Activated CD4-positive, alpha-beta T cell treated with anti-CD3 and anti-CD28 coated beads, Interleukin-2, amount 10 ng/mL, durations not matched to agents 24 days and 14 days (primary cell): ENCODE measurements around the gene CNOT6. TPM values are rescaled to one million over a fixed set of nuclear protein-coding genes. Genes with fewer than 3 reads are reported as not detected.
A peak's percentile ranks its signal among the peaks of the same experiment; 100 is the strongest.

Experiments
- DNase-seq: peaks from one replicate; pipeline ENCODE4 v3.0.0; 2022
- H3K27ac Mint-ChIP-seq: one replicate; pipeline ENCODE4 v1.8.0; 2022; ENCODE audit warnings: mild to moderate bottlenecking, mixed read lengths
- H3K27me3 Mint-ChIP-seq: one replicate; pipeline ENCODE4 v1.8.0; 2022; ENCODE audit warnings: mixed read lengths
- H3K36me3 Mint-ChIP-seq: one replicate; pipeline ENCODE4 v1.8.0; 2022; ENCODE audit warnings: low read depth, mild to moderate bottlenecking, mixed read lengths
- H3K4me1 Mint-ChIP-seq: one replicate; pipeline ENCODE4 v1.8.0; 2021; ENCODE audit warnings: mixed read lengths
- H3K4me3 Mint-ChIP-seq: one replicate; pipeline ENCODE4 v1.8.0; 2022; ENCODE audit warnings: mild to moderate bottlenecking, moderate library complexity, mixed read lengths
- H3K9me3 Mint-ChIP-seq: one replicate; pipeline ENCODE4 v1.8.0; 2021; ENCODE audit warnings: mixed read lengths
- intact Hi-C: fragments of 100-400 bp; cut with micrococcal nuclease; formaldehyde crosslinking; loops from one replicate; pipeline ENCODE4 v1.15.1; 2023
- total RNA-seq: library from RNA; stranded (reverse); gene quantifications from 2 replicates; pipeline ENCODE4 v1.2.3, GENCODE V29; 2022

The CNOT6 gene
- total RNA-seq, 1 donor from 2014 or later: 45.3 TPM

DNA sequence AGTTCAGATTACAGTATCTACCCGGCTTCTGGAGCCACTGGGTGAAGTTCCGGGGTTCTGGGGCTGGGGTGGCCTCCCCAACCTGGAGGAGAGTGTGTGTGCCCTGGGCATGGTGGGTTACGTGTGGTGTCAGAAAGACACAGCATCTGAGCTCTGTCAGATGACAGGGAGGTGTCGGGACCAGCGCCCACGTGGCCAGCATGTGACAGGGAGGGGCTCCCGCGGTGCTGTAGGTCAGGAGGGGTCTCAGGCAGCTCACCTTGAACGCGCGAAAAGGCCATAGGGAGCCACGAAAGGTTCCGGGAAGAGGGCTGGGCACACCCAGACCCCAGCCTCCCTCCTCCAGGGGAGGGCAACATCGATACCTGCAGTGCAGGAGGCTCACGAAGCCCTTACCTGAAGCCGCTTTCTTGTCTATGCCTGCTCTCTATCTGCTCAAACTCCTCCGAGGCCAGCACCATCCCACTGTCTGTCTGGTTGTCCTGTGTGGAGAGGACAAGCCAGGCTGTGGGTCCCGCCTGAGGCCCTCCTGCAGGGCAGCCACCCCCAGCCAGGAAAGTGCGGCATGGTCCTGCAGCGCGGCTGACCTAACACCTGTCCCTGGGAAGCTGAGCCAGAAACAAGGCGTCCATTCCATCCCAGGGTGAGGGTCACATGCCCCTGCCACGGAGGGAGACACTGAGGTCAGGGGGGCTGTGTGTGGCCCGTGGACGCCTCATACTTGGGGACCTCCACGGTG, 114.6 kb downstream of the CNOT6 start:
- Mint-ChIP-seq H3K9me3 (no peaks in the 10 kb centered on the region), H3K36me3 (no peaks in the 10 kb centered on the region), H3K27me3 (no peaks in the 10 kb centered on the region), H3K4me1 (no peaks in the 10 kb centered on the region), H3K4me3 (no peak overlapping the region), H3K27ac (no peak overlapping the region)
- intact Hi-C loops: no loop called here
- DNase-seq: no peak

DNA sequence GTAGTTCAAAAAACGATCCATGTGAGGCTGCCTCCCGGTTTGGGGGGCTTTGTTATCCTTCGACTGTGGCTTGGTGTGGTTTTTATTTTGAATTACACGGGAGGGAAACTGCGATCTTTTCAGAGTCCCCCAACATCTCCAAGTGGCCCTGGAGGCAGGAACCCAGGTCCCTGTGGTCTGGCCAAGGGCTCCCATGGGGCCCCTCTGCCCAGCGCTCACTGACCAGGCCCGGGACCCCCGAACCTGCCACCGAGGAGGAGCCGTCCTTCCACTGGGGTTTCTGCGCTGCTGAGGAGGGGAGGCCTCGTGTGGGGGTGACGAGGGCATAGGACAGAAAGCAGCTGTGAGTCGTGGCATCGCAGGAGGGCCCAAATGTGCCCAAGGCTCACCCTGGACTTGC, 115.2 kb downstream of the CNOT6 start:
- intact Hi-C loops: no loop called here
- no peak overlapping the region for H3K27ac Mint-ChIP-seq
- H3K9me3 Mint-ChIP-seq: no peaks in the 10 kb centered on the region
- no peaks in the 10 kb centered on the region for H3K27me3 Mint-ChIP-seq
- no peak overlapping the region for H3K4me3 Mint-ChIP-seq
- no peaks in the 10 kb centered on the region for H3K4me1 Mint-ChIP-seq
- DNase-seq: no peak
- H3K36me3 Mint-ChIP-seq: no peaks in the 10 kb centered on the region

DNA sequence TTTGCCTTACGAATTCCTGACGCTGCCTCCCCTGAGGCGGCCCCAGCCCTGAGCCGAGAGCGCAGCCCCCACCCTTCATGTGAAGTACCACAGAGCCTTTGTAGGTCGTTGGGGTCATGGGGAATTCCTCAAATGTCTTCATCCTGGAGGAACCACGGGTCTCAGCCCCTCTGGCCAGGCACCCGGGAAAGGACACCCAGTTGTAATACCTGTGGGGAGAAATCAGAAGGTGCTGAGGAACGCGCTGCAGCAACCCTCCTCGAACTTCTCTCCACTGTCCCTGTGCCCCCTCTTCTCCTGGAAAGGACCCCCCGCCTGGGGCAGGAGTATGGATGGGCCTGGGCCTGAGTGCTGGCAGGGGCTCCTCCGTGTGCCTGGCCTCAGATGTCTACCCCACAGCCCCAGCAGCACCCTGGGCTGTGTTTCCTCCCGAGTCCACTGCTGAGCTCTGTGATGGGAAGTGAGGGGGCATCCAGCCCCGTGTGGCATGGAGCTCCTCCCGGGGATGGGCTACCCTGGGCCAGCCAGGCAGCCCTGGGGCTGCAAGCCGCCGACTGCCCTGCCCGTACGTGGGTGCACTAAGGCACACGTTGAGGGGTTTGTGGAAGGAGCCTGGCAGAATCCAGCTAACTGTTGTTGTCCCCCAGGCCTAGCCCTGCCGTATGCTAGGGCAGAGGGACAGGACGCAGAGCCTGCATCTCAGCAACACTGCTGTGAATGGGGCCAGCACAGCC, 115.8 kb downstream of the CNOT6 start:
- DNase-seq: no peak
- Mint-ChIP-seq H3K27me3 (no peaks in the 10 kb centered on the region), H3K4me1 (no peaks in the 10 kb centered on the region), H3K27ac (no peak overlapping the region), H3K36me3 (no peaks in the 10 kb centered on the region), H3K9me3 (no peaks in the 10 kb centered on the region), H3K4me3 (no peak overlapping the region)
- intact Hi-C loops: no loop called here

DNA sequence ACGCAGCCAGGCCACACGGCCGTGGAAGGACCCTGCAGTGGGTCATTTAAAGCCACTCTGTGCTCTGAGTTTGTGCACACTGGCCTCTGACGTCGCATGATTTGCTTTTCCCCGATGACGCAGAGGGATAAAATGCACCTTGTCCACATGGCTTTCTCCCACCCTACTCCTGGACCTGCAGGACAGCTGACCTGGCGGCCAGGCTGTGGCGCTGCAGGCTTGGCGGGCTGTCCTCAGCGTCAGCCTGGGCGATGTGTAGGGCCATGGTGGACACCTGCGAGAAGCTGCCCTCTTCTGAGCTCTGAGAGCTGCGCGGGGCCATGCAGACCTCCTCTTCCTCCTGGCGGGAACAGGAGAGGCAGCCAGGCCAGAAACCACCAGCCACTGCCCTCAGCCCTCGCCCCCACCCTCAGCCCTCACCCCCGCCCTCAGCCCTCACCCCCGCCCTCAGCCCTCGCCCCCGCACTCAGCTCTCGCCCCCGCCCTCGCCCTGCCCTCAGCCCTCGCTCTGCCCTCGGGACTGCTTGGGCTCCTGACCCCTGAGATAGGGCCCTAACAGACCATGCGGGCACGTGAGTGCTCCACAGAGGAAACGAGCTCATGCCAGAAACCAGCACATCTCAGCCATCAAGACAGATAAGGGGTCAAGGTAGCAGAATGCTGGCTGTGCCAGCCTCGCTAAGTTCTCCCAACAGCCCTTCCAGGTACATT, 117.1 kb downstream of the CNOT6 start:
- H3K27me3 Mint-ChIP-seq: no peaks in the 10 kb centered on the region
- no peak overlapping the region for H3K4me3 Mint-ChIP-seq
- H3K27ac Mint-ChIP-seq: no peak overlapping the region
- no peaks in the 10 kb centered on the region for H3K4me1 Mint-ChIP-seq
- intact Hi-C loops: no loop called here
- DNase-seq: no peak
- H3K36me3 Mint-ChIP-seq: no peaks in the 10 kb centered on the region
- H3K9me3 Mint-ChIP-seq: no peaks in the 10 kb centered on the region

DNA sequence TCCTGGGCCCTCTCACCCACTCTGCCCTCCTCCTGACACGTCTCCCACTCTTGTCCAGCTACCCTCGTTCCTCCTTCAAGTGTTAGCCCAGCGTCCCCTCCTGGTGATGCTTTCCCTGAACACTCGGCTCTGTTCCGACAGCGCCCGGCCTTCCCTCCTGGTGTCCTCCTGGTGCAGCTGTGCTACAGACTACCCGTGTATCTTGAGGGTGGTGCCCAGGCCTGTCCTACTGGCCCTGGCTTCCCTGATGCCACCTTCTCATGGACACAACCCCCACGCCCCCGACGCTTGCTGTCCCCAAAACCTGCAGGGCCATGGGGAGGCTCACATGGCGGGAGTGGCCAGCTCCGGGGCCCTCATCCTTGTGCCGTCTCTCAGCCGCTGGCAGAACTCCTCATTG, 118.5 kb downstream of the CNOT6 start:
- no peak overlapping the region for H3K4me3 Mint-ChIP-seq
- H3K36me3 Mint-ChIP-seq: no peaks in the 10 kb centered on the region
- DNase-seq: no peak
- intact Hi-C loops: no loop called here
- H3K9me3 Mint-ChIP-seq: no peaks in the 10 kb centered on the region
- no peaks in the 10 kb centered on the region for H3K4me1 Mint-ChIP-seq
- H3K27me3 Mint-ChIP-seq: no peaks in the 10 kb centered on the region
- no peak overlapping the region for H3K27ac Mint-ChIP-seq

DNA sequence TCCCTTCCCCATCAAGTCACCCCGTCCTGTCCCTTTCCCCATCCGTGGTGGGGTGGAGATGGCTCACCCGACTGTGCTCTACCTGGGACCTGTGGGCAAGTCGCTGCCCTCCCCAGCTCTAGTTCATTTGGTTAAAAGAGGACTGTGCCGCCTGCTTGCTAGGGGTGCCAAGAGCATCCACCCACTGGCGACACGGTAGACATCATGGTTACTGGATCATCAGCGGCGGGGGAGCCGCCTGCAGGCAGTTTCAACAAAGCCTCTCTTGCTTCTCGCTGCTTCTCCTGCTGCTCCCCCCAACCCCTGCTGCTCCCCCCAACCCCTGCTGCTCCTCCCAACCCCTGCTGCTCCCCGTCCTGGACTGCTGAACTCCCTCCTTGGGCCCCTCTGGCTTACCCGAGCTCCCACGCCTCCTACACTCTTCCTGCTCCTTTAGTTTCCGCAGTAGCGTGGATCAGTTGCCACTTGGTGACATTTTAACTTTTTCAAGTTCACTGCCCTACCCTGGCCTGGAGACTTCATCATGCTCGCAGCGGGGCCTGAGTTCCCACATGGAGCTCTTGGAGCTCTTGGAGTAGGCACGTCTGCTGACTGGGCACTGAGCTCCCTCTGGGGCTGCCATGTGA, 119.1 kb downstream of the CNOT6 start:
- no peak overlapping the region for H3K4me3 Mint-ChIP-seq
- H3K36me3 Mint-ChIP-seq: no peaks in the 10 kb centered on the region
- H3K27me3 Mint-ChIP-seq: no peaks in the 10 kb centered on the region
- no peaks in the 10 kb centered on the region for H3K9me3 Mint-ChIP-seq
- no peaks in the 10 kb centered on the region for H3K4me1 Mint-ChIP-seq
- no peak for DNase-seq
- intact Hi-C loops: no loop called here
- H3K27ac Mint-ChIP-seq: no peak overlapping the region

DNA sequence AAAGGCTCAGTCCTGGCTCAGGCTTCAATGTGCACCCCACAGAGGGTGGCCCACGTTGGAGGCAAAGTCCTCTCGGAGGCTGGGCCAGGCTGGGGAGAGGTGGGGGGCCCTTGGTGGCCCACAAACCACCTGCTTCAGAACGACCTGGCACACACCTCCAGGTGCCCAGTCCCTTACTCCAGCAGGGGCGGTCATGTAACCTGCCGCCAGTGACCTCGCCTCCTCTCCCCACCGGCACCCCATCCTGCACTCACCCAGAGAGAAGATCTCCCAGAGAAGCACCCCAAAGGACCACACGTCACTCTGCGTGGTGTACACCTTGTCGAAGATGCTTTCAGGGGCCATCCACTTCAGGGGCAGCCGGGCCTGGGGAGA, 119.6 kb downstream of the CNOT6 start:
- no peaks in the 10 kb centered on the region for H3K27me3 Mint-ChIP-seq
- H3K4me3 Mint-ChIP-seq: no peak overlapping the region
- H3K27ac Mint-ChIP-seq: no peak overlapping the region
- H3K9me3 Mint-ChIP-seq: no peaks in the 10 kb centered on the region
- H3K4me1 Mint-ChIP-seq: no peaks in the 10 kb centered on the region
- H3K36me3 Mint-ChIP-seq: no peaks in the 10 kb centered on the region
- DNase-seq: no peak
- intact Hi-C loops: no loop called here

DNA sequence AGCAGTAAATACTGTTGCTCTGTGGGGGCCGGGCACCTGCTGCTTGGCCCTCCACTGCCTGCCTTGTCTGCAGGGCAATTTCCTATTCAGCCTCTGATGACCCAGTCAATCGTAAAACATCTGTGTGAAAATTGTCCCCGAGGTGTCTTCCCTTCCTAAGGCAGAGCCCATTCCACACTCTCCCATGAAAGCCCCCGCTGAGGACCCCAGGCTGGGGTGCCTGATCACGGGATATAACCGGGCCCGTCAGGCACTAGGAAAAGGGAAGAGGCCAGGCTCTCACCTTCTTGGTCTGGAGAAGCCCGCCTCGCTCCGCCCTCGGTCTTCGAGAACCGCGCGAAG, 124.3 kb downstream of the CNOT6 start:
- no peak for DNase-seq
- Mint-ChIP-seq H3K36me3 (no peaks in the 10 kb centered on the region), H3K9me3 (no peaks in the 10 kb centered on the region), H3K4me1 (no peaks in the 10 kb centered on the region), H3K27me3 (no peaks in the 10 kb centered on the region), H3K4me3 (peak overlapping the region; percentile 55), H3K27ac (no peak overlapping the region)
- intact Hi-C loops: no loop called here

DNA sequence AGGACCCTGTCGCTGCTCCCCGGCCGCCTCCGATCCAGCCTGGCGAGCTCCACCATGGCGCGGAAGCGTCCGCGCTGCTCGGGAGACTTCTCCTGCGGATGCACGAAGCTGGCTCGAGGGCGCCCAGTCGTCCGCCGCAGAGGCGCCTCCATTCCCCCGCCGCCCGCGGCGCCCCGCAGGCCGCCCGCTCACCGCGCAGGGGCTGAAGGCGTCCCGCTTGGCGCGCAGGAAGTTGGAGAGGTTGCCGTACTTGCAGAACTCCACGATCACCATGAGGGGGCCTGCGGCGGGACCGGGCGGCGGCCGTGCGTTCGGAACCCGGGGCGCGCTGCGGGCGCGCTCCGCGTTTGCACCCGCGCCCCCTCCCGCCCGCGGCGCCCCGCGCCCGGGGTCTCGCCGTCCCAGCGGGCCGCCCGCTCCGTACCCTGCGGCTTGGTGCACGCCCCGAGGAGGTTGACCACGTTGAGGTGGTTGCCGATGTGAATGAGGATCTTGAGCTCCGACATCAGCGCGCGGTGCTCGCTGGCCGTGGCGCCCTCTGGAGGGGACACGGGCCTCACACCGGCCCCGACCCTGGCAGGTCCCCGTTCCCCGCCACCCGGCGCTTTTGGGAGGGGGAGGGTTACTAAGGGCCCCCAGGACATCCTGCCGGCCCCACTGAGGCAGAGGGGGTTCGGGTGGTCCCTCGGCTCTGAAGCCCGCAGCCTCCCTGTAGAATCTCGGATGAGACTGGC, 124.8 kb downstream of the CNOT6 start:
- Mint-ChIP-seq H3K36me3 (no peaks in the 10 kb centered on the region), H3K27ac (no peak overlapping the region), H3K4me1 (peaks cover 2% of the 10 kb centered on the region), H3K27me3 (no peaks in the 10 kb centered on the region), H3K9me3 (no peaks in the 10 kb centered on the region), H3K4me3 (peak overlapping the region; percentile 58)
- intact Hi-C loops: no loop called here
- peak; percentile 81 for DNase-seq

DNA sequence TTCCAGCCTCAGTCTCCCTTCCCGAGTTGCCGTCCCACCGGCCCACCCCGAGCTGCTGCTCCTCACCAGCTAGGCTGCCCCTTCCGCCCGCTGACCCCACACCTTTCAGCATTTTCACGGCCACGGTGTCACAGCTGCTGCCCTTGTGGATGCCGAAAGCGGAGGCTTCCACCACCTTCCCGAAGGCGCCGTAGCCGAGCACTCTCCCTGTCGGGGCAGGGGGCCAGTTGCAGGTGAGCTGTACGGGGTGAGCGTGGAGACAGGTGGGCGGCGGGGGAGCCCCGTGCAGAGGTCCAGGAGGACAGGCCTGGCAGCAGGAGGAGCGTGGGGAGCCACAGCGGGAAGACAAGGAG, 125.4 kb downstream of the CNOT6 start:
- no peaks in the 10 kb centered on the region for H3K36me3 Mint-ChIP-seq
- intact Hi-C loops: no loop called here
- peaks cover 2% of the 10 kb centered on the region for H3K4me1 Mint-ChIP-seq
- H3K9me3 Mint-ChIP-seq: no peaks in the 10 kb centered on the region
- no peak for DNase-seq
- no peak overlapping the region for H3K27ac Mint-ChIP-seq
- no peaks in the 10 kb centered on the region for H3K27me3 Mint-ChIP-seq
- peak overlapping the region; percentile 35 for H3K4me3 Mint-ChIP-seq

DNA sequence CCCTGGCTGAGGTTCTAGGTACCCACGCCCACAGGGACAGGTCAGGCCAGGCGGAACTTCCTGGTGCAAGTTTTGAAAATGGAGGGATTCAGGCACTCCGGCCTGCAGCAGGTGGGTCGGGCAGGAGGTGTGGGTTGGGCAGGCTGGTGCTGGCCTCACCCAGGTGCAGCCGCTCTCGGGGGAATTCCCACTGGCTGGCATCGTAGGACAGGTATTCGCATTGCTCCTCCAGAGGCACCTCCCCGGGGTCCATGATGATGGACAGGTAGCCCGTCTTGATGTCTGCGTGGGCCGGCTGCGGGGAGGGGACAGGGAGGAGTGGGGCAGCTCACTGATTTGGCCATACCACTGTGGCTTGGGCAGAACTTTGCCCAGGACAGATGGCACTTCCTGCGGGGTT, 125.8 kb downstream of the CNOT6 start:
- Mint-ChIP-seq H3K27ac (no peak overlapping the region), H3K36me3 (no peaks in the 10 kb centered on the region), H3K27me3 (no peaks in the 10 kb centered on the region), H3K4me1 (peaks cover 2% of the 10 kb centered on the region), H3K9me3 (no peaks in the 10 kb centered on the region), H3K4me3 (no peak overlapping the region)
- no peak for DNase-seq
- intact Hi-C loops: no loop called here

DNA sequence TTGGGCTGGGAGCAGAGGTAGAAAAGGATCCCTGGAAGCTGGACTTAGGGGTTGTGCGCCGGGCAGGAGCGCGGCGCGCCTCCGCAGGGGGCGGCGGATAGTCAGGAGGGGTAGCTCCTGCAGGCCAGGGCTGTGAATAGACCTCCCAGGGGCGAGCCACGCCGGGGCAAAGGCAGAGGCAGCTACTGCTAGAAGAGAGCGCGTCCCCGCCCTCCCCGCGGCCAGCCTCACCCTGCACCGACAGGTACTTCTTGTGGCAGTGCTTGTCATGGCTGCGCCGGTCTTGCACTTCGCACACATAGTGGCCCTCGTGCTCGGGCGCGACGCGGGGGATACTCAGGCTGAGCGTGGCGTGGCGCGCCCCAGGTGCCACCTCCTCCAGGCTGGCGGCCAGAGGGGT, 127.1 kb downstream of the CNOT6 start:
- Mint-ChIP-seq H3K27ac (no peak overlapping the region), H3K4me1 (peaks cover 2% of the 10 kb centered on the region), H3K27me3 (no peaks in the 10 kb centered on the region), H3K36me3 (no peaks in the 10 kb centered on the region), H3K9me3 (no peaks in the 10 kb centered on the region), H3K4me3 (no peak overlapping the region)
- no peak for DNase-seq
- intact Hi-C loops: no loop called here

DNA sequence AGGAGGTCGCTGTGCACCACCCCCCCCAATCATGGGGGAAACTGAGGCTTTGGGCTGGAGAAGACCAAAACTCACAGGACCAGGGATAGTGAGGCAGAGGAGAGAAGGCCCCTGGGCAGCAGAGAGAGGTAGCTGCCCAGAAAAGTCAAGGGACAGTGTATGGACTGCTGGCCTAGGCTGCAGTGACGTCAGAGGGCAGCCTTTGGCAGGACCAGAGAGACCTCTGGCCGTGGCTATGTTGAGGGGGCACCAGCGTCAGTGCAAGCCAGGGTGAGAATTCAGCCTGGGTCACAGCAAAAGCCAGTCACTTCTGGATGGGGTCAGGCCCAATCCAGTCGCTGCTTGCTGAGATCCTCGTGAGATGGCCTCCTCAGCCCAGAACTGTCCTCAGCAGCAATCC, 128.7 kb downstream of the CNOT6 start:
- H3K27ac Mint-ChIP-seq: no peak overlapping the region
- intact Hi-C loops: no loop called here
- no peak for DNase-seq
- H3K36me3 Mint-ChIP-seq: no peaks in the 10 kb centered on the region
- peaks cover 2% of the 10 kb centered on the region for H3K4me1 Mint-ChIP-seq
- no peaks in the 10 kb centered on the region for H3K27me3 Mint-ChIP-seq
- H3K9me3 Mint-ChIP-seq: no peaks in the 10 kb centered on the region
- no peak overlapping the region for H3K4me3 Mint-ChIP-seq

DNA sequence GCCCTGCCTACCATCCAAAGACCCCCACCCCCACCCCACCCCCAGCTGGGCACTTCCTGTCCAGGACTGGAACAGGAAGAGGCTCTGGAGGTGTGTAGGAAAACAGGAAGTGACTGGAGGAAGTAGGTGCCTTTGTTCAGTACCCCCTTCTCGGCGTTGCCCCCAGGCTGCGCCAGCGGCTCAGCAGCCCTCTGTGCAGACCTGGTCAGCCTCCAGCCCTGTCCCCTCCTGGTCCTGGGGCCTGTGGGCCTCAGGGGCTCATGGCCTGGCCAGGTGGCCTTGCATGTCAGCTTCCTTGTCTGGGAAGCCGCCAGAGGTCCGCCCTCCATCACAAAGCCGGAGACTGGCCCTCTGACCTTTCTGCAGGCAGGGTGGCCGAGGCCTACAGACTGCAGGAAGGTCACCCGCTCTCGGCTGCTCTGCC, 129.2 kb downstream of the CNOT6 start:
- Mint-ChIP-seq H3K4me1 (peaks cover 2% of the 10 kb centered on the region), H3K36me3 (no peaks in the 10 kb centered on the region), H3K9me3 (no peaks in the 10 kb centered on the region), H3K27me3 (no peaks in the 10 kb centered on the region), H3K4me3 (no peak overlapping the region), H3K27ac (no peak overlapping the region)
- DNase-seq: no peak
- intact Hi-C loops: no loop called here
